HFF-Myc (cell line): Measurements from ENCODE around the gene CLPTM1L.

Source experiments
- DNase-seq: peaks from one replicate; pipeline ENCODE4 v3.0.0-alpha.2; 2011; ENCODE audit warnings: low read depth; ENCODE audit errors: extremely low read depth
- H3K4me3 ChIP-seq: replicated peaks from 2 replicates; pipeline ENCODE4 v1.5.1; 2011; ENCODE audit warnings: low read depth, mild to moderate bottlenecking, control low read depth, low read length
- TF ChIP-seq, protein P1 (sequence below): IDR thresholded peaks from 2 replicates; pipeline ENCODE4 v1.5.1; 2012; ENCODE audit warnings: mild to moderate bottlenecking, low read depth, low read length, control low read depth; ENCODE audit errors: missing control alignments

CLPTM1L gene

GRCh38 chr5:1354576-1354975 is 9.7 kb upstream of the CLPTM1L start:
- TF ChIP-seq, protein P1, sequence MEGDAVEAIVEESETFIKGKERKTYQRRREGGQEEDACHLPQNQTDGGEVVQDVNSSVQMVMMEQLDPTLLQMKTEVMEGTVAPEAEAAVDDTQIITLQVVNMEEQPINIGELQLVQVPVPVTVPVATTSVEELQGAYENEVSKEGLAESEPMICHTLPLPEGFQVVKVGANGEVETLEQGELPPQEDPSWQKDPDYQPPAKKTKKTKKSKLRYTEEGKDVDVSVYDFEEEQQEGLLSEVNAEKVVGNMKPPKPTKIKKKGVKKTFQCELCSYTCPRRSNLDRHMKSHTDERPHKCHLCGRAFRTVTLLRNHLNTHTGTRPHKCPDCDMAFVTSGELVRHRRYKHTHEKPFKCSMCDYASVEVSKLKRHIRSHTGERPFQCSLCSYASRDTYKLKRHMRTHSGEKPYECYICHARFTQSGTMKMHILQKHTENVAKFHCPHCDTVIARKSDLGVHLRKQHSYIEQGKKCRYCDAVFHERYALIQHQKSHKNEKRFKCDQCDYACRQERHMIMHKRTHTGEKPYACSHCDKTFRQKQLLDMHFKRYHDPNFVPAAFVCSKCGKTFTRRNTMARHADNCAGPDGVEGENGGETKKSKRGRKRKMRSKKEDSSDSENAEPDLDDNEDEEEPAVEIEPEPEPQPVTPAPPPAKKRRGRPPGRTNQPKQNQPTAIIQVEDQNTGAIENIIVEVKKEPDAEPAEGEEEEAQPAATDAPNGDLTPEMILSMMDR = no peak
- DNase-seq = no peak
- no peak overlapping the region for H3K4me3 ChIP-seq

- DNase-seq = no peak
Observed at GRCh38 chr5:1352231-1353219, 7.6 kb upstream of the CLPTM1L start.

DNA sequence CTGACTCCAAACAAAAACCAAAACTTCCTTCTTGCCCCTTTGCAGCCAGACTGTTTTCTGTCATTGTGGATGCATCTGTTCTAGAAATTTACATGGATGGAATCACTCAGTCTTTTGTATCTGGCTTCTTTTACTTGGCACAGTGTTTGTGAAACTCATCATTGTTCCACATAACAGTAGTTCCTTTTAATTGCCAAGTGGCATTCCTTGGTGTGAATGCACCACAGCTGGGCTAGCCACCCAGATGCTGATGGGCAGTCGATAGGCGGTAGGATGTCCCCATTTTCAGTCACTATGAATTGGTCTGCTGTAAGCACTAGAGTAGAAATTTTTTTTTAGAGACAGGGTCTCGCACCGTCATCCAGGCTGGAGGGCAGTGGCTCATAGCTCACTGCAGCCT is 6.3 kb upstream of the CLPTM1L start:
- DNase-seq = no peak
- TF ChIP-seq, protein P1 = no peak
- no peak overlapping the region for H3K4me3 ChIP-seq

More at GRCh38 chr5:1352231-1353219, 7.6 kb upstream of the CLPTM1L start:
- no peak overlapping the region for H3K4me3 ChIP-seq
- TF ChIP-seq, protein P1 = no peak

- no peak for DNase-seq
- TF ChIP-seq, protein P1 = no peak
- no peak overlapping the region for H3K4me3 ChIP-seq
Observed at GRCh38 chr5:1349246-1349645, 4.3 kb upstream of the CLPTM1L start.

GRCh38 chr5:1348986-1349245 is 4.0 kb upstream of the CLPTM1L start:
- no peak for DNase-seq
- TF ChIP-seq, protein P1 = no peak
- H3K4me3 ChIP-seq = no peak overlapping the region

DNA sequence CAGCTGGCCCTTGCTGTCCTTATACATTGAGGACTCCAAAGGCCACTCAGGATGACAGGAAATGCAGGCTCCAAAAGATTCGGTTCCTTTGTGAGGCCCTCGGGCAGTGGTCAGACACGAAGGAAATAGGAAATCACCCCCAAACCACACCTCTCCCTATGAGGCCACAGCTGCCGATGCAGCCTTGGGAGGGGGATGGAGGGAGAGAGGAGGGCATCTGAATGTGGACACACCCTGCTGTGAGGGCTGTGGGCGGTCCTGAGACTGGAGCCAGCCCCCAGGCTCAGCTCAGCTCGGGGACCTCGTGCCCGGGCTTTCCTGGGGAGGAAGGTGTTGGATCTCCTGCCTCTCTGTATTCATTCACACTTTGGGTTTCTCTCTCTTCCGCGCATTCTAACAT is 2.7 kb upstream of the CLPTM1L start:
- no peak overlapping the region for H3K4me3 ChIP-seq
- DNase-seq = no peak
- TF ChIP-seq, protein P1 = no peak
